ENCODE results near the gene SELENON. TPM values are rescaled to one million over a fixed set of nuclear protein-coding genes. Genes with fewer than 3 reads are reported as not detected.
A peak's percentile ranks its signal among the peaks of the same experiment; 100 is the strongest.

The SELENON gene
- total and polyA plus RNA-seq, 2 of the 13 experiments (the other 11 are each of a cell fraction or from before 2014, with no cell fraction given), result 3.8 to 8.0 TPM

GRCh38 chr1:25854554-25854953, 54.6 kb downstream of the SELENON start (continued):
- TF ChIP-seq ZNF572 (CRISPR knock-in tag; IDR thresholded peaks at IDR 0.05) (no peak), HIVEP1 (CRISPR knock-in tag; IDR thresholded peaks at IDR 0.05) (no peak)

- no peak for ATAC-seq
- 93% methylated on average over 11 of the region's 11 CpGs for WGBS (ENCODE audit: low lambda C conversion rate)
- no peak for FAIRE-seq
Measured at GRCh38 chr1:25856856-25857255, 56.9 kb downstream of the SELENON start.

More at GRCh38 chr1:25856856-25857255, 56.9 kb downstream of the SELENON start:
- Histone ChIP-seq H3K9me3 (ENCODE audit: low read length) (no peaks in the 10 kb centered on the region), H3K27ac (ENCODE audit: extremely low read length, insufficient read depth, low read length) (no peak overlapping the region), H3K4me3 (replicated peaks in 1 of 3; ENCODE audit: insufficient read depth in 1 of 3, low read depth in 2 of 3, low read length in 3 of 3) (no peak overlapping the region), H3K4me1 (ENCODE audit: insufficient read depth, low read length) (peaks cover 48% of the 10 kb centered on the region), H3K27me3 (ENCODE audit: control insufficient read depth in 1 of 2, insufficient read depth in 2 of 2, low read length in 2 of 2) (no peaks in the 10 kb centered on the region; a peak in 1 of 5 replicates), H3K4me2 (ENCODE audit: low read depth, low read length) (peak overlapping the region; percentile 18; the same call in 1 of the 2 replicates), H3K79me2 (ENCODE audit: insufficient read depth, low read length) (peaks cover 40% of the 10 kb centered on the region), H2AFZ (ENCODE audit: low read length) (no peak overlapping the region), H4K20me1 (ENCODE audit: insufficient read depth, low read length) (no peaks in the 10 kb centered on the region), H3K36me3 (replicated peaks in 1 of 2; ENCODE audit: control insufficient read depth in 1 of 2, insufficient read depth in 2 of 2, low read length in 2 of 2) (no peaks in the 10 kb centered on the region), H3K9ac (ENCODE audit: insufficient read depth, low read depth, low read length) (no peak overlapping the region)
- BruUV-seq (replicated peaks), result no TSS peak
- POLR2A ChIA-PET, result interaction anchor here (0.8 to 1.2 kb wide), 2 partner anchors 19 kb away, joined by 3 to 4 read pairs; partner anchors contain the start of gene PAQR7
- no peak for DNase-seq (ENCODE audit: low spot score)
- intact Hi-C loops (cut with micrococcal nuclease; ENCODE audit: unreplicated experiment) (no loop called here), in situ Hi-C loops (cut with HindIII; ENCODE audit: extremely low pct_ligation_motif_present, low pct_unique_long_range_greater_than_20kb) (no loop called here)
- no peak for TF ChIP-seq ZNF609 (CRISPR knock-in tag; IDR thresholded peaks at IDR 0.05; ENCODE audit: borderline replicate concordance)
- TF ChIP-seq, protein P1, sequence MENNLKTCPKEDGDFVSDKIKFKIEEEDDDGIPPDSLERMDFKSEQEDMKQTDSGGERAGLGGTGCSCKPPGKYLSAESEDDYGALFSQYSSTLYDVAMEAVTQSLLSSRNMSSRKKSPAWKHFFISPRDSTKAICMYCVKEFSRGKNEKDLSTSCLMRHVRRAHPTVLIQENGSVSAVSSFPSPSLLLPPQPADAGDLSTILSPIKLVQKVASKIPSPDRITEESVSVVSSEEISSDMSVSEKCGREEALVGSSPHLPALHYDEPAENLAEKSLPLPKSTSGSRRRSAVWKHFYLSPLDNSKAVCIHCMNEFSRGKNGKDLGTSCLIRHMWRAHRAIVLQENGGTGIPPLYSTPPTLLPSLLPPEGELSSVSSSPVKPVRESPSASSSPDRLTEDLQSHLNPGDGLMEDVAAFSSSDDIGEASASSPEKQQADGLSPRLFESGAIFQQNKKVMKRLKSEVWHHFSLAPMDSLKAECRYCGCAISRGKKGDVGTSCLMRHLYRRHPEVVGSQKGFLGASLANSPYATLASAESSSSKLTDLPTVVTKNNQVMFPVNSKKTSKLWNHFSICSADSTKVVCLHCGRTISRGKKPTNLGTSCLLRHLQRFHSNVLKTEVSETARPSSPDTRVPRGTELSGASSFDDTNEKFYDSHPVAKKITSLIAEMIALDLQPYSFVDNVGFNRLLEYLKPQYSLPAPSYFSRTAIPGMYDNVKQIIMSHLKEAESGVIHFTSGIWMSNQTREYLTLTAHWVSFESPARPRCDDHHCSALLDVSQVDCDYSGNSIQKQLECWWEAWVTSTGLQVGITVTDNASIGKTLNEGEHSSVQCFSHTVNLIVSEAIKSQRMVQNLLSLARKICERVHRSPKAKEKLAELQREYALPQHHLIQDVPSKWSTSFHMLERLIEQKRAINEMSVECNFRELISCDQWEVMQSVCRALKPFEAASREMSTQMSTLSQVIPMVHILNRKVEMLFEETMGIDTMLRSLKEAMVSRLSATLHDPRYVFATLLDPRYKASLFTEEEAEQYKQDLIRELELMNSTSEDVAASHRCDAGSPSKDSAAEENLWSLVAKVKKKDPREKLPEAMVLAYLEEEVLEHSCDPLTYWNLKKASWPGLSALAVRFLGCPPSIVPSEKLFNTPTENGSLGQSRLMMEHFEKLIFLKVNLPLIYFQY (CRISPR knock-in tag; IDR thresholded peaks at IDR 0.05; ENCODE audit: borderline replicate concordance), result no peak
- no peak for TF ChIP-seq MYPOP (CRISPR knock-in tag; IDR thresholded peaks at IDR 0.05)
- TF ChIP-seq EZH2 (conservative IDR thresholded peaks at IDR 0.05; ENCODE audit: low read depth, low read length), result no peak
- CTCF ChIA-PET (ENCODE audit: low intra/inter-chr PET ratio, low total read pairs), result no interaction called here
